Stimulated activated naive B cell treated with anti-CD40 and anti-IgM and Interleukin-4, amounts not matched to agents 10 μg/mL and 1 μg/mL and 100 μg/mL, for 72 hours (primary cell): ENCODE measurements around the gene HCLS1.
"Not testable (repeated sequence)": the region's sequence is repeated elsewhere in the genome, so short reads cannot be mapped to it uniquely, and the experiment has no call there.

Experiments used
- ATAC-seq, 2 donors: fragments of 150-1000 bp; cut with Tn5 transposase; replicated peaks; 2 replicates each; pipeline ENCODE4 v1.10.0; 2021; ENCODE audit warnings: moderate library complexity in 1 of 2
- DNase-seq: peaks from one replicate; pipeline ENCODE4 v3.0.0; 2021
- H3K27ac Mint-ChIP-seq: one replicate; pipeline ENCODE4 v1.8.0; 2022; ENCODE audit warnings: mild to moderate bottlenecking, mixed read lengths
- H3K27me3 Mint-ChIP-seq, 2 donors: one replicate each; pipeline ENCODE4 v1.8.0; 2022; ENCODE audit warnings: mixed read lengths in 2 of 2
- H3K36me3 Mint-ChIP-seq, 2 donors: one replicate each; pipeline ENCODE4 v1.8.0; 2022; ENCODE audit warnings: mixed read lengths in 2 of 2, mild to moderate bottlenecking in 1 of 2
- H3K4me1 Mint-ChIP-seq, 2 donors: one replicate each; pipeline ENCODE4 v1.8.0; 2022; ENCODE audit warnings: mixed read lengths in 2 of 2, mild to moderate bottlenecking in 1 of 2
- H3K4me3 Mint-ChIP-seq, 2 donors: one replicate each; pipeline ENCODE4 v1.8.0; 2022; ENCODE audit warnings: mild to moderate bottlenecking in 2 of 2, mixed read lengths in 2 of 2, moderate library complexity in 1 of 2
- H3K9me3 Mint-ChIP-seq, 2 donors: one replicate each; pipeline ENCODE4 v1.8.0; 2022; ENCODE audit warnings: mixed read lengths in 2 of 2, mild to moderate bottlenecking in 1 of 2

HCLS1 gene

GRCh38 chr3:121595765-121596406, 64.8 kb downstream of the HCLS1 start:
- no peaks in the 10 kb centered on the region for H3K36me3 Mint-ChIP-seq
- H3K9me3 Mint-ChIP-seq: no peaks in the 10 kb centered on the region
- H3K27ac Mint-ChIP-seq: no peak overlapping the region
- DNase-seq: no peak
- no peak for ATAC-seq
- no peaks in the 10 kb centered on the region for H3K4me1 Mint-ChIP-seq
- no peak overlapping the region for H3K4me3 Mint-ChIP-seq
- H3K27me3 Mint-ChIP-seq: no peaks in the 10 kb centered on the region

DNA sequence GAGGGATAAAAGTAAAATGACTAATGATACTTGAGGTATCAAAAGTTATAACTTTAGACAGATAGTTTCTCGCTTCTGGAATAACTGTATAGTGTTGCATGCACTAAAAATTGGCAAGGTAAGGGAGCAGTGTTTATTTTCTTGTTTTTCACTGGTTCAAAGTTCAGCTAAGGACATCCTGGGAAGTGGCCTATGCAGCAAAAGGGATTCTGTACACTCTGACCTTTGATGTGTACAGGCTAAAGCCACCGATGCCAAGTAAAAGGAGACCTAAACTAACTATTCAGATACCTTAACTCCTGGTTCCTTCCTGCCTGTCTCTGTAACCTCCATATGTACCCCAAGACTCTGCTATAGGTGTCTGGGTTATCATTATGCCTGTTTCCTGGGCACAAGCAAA, 65.9 kb downstream of the HCLS1 start:
- ATAC-seq (no peak), DNase-seq (no peak)
- H3K4me3 Mint-ChIP-seq: no peak overlapping the region
- H3K27ac Mint-ChIP-seq: no peak overlapping the region
- no peaks in the 10 kb centered on the region for H3K36me3 Mint-ChIP-seq
- H3K27me3 Mint-ChIP-seq: no peaks in the 10 kb centered on the region
- no peaks in the 10 kb centered on the region for H3K9me3 Mint-ChIP-seq
- no peaks in the 10 kb centered on the region for H3K4me1 Mint-ChIP-seq

DNA sequence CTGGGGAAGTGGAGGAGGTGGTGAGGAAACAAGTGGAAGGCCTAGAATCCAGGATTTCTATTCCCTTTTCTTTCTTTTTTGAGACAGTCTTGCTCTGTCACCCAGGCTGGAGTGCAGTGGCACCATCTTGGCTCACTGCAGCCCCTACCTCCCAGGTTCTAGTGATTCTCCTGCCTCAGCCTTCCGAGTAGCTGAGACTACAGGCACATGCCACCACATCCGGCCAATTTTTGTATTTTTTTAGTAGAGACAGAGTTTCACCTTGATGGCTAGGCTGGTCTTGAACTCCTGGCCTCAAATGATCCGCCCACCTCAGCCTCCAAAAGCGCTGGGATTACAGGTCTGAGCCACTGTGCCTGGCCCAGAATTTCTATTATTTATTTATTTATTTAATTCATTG, 66.9 kb downstream of the HCLS1 start:
- not testable (repeated sequence) for H3K27me3 Mint-ChIP-seq, DNase-seq, ATAC-seq, H3K4me1 Mint-ChIP-seq, H3K27ac Mint-ChIP-seq, H3K36me3 Mint-ChIP-seq, H3K4me3 Mint-ChIP-seq, H3K9me3 Mint-ChIP-seq

DNA sequence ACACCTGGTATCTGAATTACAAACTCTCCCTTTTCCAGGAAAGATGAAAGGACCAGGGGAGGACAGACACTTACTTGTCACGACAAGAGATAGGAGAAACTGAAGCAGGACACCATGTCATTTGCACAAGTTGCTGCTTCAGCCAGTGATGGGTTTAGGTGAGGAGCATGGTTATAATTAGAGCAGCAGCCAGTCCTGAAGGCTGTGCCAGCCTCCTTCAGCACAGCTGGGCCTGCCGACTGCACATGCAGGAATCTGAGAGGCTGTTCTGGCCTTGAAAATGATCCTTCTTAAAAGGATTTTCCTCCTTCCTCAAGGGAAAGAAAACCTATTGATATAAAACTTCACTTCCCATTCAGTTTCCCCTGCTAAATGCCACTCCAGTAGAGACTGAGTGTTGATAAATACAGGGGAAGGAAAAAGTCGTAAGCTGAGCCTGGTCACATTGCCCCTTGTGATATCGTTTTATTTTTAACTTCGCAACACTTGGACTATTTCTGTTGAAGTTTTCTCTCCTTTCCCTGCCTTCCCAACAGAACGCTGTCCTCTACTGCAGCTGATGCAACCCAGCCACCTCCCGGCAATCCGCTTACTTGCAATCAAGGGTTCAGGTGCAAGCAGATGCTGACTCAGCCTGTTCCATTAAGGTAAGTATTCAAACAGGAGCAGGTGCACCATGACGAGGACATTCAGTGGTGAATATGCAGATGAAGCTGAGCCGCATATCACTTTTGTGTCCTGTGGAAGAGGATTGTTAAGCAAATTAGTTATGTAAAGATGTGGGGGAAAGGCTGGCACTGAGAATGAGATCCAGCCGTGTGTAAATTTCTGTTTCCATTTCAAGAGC, 67.6 kb downstream of the HCLS1 start, which contains the start of gene FBXO40:
TSS of gene FBXO40 (plus strand) at position 524 of the 847 bp plus-strand sequence. CDS start 27,197 bp downstream, outside the sequence.
- Mint-ChIP-seq H3K9me3 (no peaks in the 10 kb centered on the region), H3K4me3 (no peak within 1 kb of the TSS), H3K27me3 (no peaks in the 10 kb centered on the region), H3K4me1 (no peaks in the 10 kb centered on the region), H3K36me3 (no peaks in the 10 kb centered on the region), H3K27ac (no peak within 1 kb of the TSS)
- DNase-seq (no peak), ATAC-seq (no peak)

DNA sequence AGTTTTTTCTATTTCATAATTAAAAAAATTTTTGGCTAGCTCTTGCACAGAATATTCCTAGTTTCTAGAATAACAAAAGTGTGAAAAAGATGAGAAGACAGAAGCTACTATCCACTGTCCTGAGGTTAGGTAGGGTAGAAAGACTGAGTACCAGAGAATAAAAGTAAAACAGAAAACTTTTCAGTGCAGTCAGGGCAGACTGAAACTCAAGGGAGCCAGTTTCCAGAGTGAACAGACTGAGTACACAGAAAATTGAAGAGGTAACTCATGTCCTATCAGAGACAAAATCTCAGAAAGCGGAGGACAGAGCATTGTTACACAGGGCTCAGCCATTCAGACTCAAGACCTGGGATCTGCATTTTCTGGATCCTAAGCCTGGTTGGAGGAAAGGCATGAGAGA, 76.3 kb downstream of the HCLS1 start:
- ATAC-seq (no peak), DNase-seq (no peak)
- no peak overlapping the region for H3K27ac Mint-ChIP-seq
- peaks cover 19 to 23% of the 10 kb centered on the region in 2 donors for H3K27me3 Mint-ChIP-seq
- no peaks in the 10 kb centered on the region for H3K36me3 Mint-ChIP-seq
- H3K9me3 Mint-ChIP-seq: peaks cover 0 to 2% of the 10 kb centered on the region in 2 donors
- peaks cover 0 to 6% of the 10 kb centered on the region in 2 donors for H3K4me1 Mint-ChIP-seq
- H3K4me3 Mint-ChIP-seq: no peak overlapping the region

DNA sequence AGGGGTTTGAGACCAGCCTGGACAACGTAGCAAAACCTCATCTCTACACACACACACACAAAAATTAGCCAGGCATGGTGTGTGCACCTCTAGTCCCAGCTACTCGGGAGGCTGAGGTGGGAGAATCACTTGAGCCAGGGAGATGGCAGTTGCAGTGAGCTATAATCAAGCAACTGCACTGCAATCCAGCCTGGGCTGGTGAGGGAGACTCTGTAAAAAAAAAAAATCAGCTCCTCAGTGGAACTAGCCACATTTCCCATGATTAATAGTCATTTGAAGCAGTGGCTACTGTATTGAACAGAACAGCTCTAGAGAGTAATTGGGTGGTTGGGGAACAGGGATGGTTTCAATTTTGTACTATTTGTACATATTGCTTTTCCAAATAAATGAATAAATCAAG, 79.0 kb downstream of the HCLS1 start:
- Mint-ChIP-seq H3K27me3 (peaks cover 19 to 28% of the 10 kb centered on the region in 2 donors), H3K4me1 (peaks cover 0 to 6% of the 10 kb centered on the region in 2 donors), H3K9me3 (peaks cover 0 to 2% of the 10 kb centered on the region in 2 donors), H3K27ac (no peak overlapping the region), H3K36me3 (no peaks in the 10 kb centered on the region), H3K4me3 (no peak overlapping the region)
- ATAC-seq (no peak), DNase-seq (no peak)
